HG02884 (cell line): ENCODE data around the gene ARL3.
"Not testable (repeated sequence)": the region's sequence is repeated elsewhere in the genome, so short reads cannot be mapped to it uniquely, and the experiment has no call there.

Experiments
- ATAC-seq: cut with Tn5 transposase; IDR thresholded peaks from one replicate; pipeline ENCODE4 v1.9.1; 2021; ENCODE audit warnings: mild to moderate bottlenecking, moderate library complexity; ENCODE audit not compliant: unreplicated experiment

Gene ARL3

DNA sequence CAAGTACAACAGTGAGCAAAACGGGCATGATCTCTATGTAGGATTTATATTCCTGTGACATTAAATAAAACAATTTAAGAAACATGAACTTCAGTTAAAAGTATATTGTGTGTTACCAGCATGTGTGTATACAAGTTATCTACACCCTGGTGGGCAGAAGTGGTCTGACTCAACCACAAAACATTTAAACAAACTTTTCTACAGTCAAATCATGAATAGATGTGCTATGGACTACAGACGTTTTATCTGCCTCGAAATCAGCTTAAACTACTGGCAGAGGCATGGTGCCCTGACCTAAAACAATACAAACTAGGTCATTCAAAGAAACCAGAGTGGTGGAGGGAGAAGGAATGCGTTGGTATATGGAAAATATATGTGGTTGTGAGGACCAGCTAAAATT is 3.6 kb downstream of the ARL3 start:
- ATAC-seq, result no peak

- ATAC-seq, result no peak
These were observed 8.7 kb downstream of the ARL3 start for GRCh38 chr10:102705531-102705930.

- no peak for ATAC-seq
These were observed 9.3 kb downstream of the ARL3 start for GRCh38 chr10:102704915-102705314.

- no peak for ATAC-seq
These were observed 11.5 kb downstream of the ARL3 start for GRCh38 chr10:102702742-102703141.

- no peak for ATAC-seq
These were observed 12.4 kb downstream of the ARL3 start for GRCh38 chr10:102701796-102702195.

- no peak for ATAC-seq
These were observed 12.9 kb downstream of the ARL3 start for GRCh38 chr10:102701272-102701671.

DNA sequence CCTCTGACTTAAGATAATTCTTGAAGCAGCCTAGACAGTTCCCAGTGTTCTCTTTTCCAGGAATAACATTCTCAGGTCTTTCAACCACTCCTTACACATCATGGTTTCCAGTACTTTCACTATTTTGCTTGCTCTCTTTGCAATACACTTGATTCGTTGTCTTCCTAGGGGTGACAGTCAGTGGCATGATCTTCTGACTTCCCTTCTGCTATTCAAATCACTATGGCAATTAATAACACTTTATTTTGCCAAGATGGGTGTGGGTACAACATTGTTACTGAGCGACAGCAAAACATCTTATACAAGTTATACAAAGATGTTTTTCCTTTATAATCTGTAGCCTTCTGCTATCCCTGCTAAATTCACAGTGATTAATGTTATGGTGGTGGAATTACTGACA is 15.3 kb downstream of the ARL3 start:
- ATAC-seq, result no peak

GRCh38 chr10:102696736-102697135 is 17.5 kb downstream of the ARL3 start:
- no peak for ATAC-seq

- ATAC-seq, result not testable (repeated sequence)
These were observed 18.8 kb downstream of the ARL3 start for GRCh38 chr10:102695401-102695800.

DNA sequence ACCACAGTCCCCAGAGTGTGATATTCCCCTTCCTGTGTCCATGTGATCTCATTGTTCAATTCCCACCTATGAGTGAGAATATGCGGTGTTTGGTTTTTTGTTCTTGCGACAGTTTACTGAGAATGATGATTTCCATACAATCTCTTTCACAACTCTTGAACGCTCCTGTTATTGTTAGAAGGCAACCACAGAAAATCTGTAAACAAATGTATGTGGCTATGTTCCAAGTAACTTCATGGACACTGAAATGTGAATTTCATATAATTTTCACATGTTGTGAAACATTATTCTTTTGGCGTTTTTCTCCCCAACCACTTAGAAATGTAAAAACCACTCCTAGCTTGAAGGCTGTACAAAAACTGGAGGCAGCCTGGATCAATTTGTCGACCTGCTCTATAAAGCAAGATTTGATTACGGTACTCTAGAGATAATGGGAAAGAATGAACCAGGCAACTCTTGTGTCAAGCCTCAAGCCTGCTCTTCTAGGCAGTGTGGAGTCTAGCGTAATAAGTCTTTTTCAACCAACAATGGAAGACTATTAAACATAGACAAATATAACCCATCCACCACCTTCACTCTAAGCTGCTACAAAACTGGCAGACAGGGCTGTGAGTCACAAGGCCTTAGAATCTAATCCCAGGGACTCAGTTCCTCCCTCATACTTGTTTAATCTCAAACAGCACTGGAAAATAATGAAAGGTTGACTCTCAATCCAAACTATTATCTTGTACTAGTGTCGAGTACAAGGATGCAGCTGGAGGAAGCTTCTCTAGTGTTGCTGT is 22.7 kb downstream of the ARL3 start:
- ATAC-seq, result no peak

- no peak for ATAC-seq
These were observed 30.5 kb downstream of the ARL3 start for GRCh38 chr10:102683736-102684135.

GRCh38 chr10:102682981-102683380 is 31.2 kb downstream of the ARL3 start:
- no peak for ATAC-seq

DNA sequence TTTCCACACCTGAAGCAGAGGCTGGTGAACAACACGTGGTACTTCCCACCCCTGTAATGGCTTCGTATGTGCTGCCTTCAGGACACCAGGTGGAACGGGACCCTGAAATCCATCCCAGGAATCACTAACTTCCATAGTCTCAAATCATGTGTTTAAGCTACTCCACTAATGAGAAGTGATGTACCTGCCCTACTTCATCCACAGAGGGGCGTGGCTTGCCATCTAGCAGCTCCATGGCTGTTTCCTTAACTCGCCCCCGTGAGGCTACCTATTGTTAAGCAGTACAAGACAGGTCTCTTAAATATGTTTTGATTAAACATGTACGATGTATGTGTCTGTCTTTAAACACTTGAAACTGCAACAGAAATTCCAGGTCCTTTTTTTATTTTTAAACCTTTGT is 31.8 kb downstream of the ARL3 start:
- no peak for ATAC-seq

- ATAC-seq, result no peak
These were observed 32.5 kb downstream of the ARL3 start for GRCh38 chr10:102681696-102682095.

GRCh38 chr10:102679596-102679995 is 34.6 kb downstream of the ARL3 start:
- ATAC-seq, result no peak

- ATAC-seq, result no peak
These were observed 35.3 kb downstream of the ARL3 start for GRCh38 chr10:102678842-102679289.

DNA sequence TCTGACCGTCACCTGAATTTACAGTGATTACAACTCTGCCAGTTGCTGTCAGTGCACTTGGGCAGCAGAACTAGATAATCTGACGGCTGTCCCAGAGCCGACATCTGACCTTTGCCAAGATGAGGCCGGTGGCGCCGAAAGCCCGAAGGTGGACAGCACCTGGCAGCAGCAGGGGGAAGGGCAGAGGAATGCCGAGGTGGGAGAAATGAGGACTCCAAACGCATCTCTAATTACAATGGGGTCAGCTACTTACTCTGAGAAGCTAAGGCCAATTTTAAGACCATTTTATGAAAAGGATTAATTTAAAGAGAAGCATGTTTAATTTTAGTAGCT is 36.2 kb downstream of the ARL3 start:
- ATAC-seq, result no peak

DNA sequence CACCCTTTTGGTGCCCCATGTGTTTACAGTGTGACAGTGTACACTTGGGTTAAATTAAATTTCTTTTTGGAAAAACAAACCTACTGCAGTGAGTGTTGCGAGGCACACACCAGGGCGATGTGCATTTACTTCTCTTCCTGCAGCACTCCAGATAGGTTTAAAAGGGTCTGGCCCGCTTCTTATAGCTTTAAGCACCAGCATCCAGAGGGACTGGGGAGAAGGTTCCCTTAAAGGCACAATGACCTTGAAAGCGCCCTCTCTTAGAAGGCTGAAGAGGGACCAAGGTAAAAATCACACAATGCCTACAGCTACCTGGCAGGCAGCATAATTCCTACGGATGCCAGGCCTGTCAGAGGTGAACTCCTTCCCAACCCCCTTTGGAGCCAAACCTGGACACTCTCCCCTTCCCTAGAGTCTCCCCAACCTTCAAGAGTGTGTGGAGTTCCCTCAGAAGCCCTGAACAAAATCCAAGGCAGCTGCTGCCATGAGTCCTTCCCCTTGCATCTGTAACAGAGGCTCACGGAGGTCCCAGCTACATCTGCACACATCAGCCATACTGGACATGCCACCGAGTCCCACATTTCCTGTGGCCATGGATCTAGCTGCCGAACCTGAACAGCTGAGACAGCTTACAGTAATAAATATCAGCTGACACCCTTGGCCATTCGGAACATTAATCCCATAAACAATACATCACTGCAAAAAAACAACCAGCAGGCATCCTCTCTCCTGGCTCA is 36.7 kb downstream of the ARL3 start:
- no peak for ATAC-seq

DNA sequence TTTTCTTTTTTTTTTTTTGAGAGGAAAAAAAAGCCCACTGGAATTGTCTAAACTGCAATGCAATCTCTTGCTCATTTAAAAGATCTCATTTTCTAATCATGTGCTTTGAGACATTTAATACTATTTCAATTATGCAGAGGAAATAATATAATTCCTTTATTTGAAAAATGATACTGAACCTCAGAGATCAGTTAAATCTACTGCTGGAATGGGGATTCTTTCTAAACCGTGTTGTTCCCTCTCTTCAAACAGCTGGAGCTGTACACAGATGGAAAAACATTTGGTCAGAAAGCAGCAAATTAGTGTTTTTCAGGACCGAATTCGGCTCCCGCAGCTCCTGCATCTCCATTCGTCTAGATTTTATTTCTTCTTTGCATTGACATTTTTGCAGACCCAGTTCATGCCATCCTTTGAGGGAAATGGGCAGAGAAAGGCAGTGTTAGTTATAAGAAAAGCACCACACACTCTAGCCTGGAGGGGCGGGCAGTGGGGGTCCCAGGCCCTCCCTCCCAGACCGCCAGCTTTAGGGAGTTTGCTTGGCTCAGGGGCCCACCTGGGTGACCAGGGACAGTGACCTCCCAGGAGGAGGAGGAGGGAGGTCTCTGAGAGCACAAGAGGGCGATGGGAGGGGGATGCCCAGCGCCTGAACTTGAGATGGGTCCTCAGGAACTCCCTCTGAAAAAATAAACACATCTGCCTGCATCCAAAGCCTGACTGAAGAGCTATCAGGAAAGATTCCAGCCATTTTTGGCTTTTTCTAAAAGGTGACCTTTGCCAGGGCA is 37.5 kb downstream of the ARL3 start:
- no peak for ATAC-seq

- ATAC-seq, result no peak
These were observed 38.3 kb downstream of the ARL3 start for GRCh38 chr10:102675666-102676533.
